HL-60 (cell line): ENCODE data around the gene CDC23.

Experiments
- DNase-seq, 2 experiments: peaks; one replicate each; pipeline ENCODE4 v3.0.0-alpha.2; 2010 to 2020; ENCODE audit warnings: low read depth in 1 of 2, low spot score in 1 of 2
- H3K27ac ChIP-seq: fragments of 250-450 bp; sonication (Bioruptor Pico); replicated peaks from 2 replicates; pipeline ENCODE4 v1.5.1; 2020; ENCODE audit warnings: mild to moderate bottlenecking, moderate library complexity
- H3K27me3 ChIP-seq: fragments of 250-450 bp; sonication (Bioruptor Pico); 2 replicates; pipeline ENCODE4 v1.5.1; 2021; ENCODE audit warnings: mild to moderate bottlenecking, moderate library complexity; ENCODE audit not compliant: insufficient read depth, poor library complexity, severe bottlenecking
- H3K4me3 ChIP-seq: replicated peaks from 2 replicates; pipeline ENCODE4 v1.5.1; 2011; ENCODE audit warnings: mild to moderate bottlenecking, control low read depth, low read length; ENCODE audit not compliant: insufficient read depth
- GABPA ChIP-seq: IDR thresholded peaks from 2 replicates; pipeline ENCODE4 v1.6.1; 2012; ENCODE audit warnings: low read depth
- POLR2AphosphoS5 ChIP-seq: IDR thresholded peaks from 2 replicates; pipeline ENCODE4 v1.6.1; 2012; ENCODE audit warnings: low read depth
- SPI1 ChIP-seq: IDR thresholded peaks from 2 replicates; pipeline ENCODE4 v1.6.1; 2012; ENCODE audit warnings: low read depth, mild to moderate bottlenecking, borderline replicate concordance
- TF ChIP-seq, protein P1 (sequence below): IDR thresholded peaks from one replicate; pipeline ENCODE4 v1.5.1; 2011; ENCODE audit warnings: low read length, control low read depth, inconsistent platforms; ENCODE audit not compliant: insufficient read depth
- TF ChIP-seq, protein P2 (sequence below): IDR thresholded peaks from 2 replicates; pipeline ENCODE4 v1.6.1; 2012; ENCODE audit warnings: low read depth; ENCODE audit not compliant: insufficient replicate concordance

CDC23 gene

DNA sequence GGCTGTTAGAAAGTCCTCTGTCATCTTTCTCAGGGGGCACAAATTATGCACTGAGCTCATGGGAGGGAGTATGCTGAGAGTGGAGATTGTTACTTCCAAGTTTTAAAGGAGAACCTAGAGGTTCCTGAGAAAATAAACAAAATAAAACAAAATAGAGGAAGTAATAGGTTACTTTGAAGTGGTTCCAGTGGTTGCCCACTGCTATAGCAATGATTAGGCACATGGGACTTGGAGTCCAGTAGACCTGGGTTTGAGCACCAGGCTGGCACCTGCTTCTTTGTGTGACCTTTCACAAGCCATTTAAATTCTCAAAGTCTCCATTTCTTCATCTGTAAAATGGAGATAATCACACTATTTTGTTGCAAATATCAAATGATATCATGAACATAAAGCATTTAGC, 13.8 kb upstream of the CDC23 start:
- no peak overlapping the region for H3K27ac ChIP-seq
- TF ChIP-seq POLR2AphosphoS5 (no peak), SPI1 (no peak), GABPA (no peak)
- TF ChIP-seq, protein P1, sequence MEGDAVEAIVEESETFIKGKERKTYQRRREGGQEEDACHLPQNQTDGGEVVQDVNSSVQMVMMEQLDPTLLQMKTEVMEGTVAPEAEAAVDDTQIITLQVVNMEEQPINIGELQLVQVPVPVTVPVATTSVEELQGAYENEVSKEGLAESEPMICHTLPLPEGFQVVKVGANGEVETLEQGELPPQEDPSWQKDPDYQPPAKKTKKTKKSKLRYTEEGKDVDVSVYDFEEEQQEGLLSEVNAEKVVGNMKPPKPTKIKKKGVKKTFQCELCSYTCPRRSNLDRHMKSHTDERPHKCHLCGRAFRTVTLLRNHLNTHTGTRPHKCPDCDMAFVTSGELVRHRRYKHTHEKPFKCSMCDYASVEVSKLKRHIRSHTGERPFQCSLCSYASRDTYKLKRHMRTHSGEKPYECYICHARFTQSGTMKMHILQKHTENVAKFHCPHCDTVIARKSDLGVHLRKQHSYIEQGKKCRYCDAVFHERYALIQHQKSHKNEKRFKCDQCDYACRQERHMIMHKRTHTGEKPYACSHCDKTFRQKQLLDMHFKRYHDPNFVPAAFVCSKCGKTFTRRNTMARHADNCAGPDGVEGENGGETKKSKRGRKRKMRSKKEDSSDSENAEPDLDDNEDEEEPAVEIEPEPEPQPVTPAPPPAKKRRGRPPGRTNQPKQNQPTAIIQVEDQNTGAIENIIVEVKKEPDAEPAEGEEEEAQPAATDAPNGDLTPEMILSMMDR: no peak
- TF ChIP-seq, protein P2, sequence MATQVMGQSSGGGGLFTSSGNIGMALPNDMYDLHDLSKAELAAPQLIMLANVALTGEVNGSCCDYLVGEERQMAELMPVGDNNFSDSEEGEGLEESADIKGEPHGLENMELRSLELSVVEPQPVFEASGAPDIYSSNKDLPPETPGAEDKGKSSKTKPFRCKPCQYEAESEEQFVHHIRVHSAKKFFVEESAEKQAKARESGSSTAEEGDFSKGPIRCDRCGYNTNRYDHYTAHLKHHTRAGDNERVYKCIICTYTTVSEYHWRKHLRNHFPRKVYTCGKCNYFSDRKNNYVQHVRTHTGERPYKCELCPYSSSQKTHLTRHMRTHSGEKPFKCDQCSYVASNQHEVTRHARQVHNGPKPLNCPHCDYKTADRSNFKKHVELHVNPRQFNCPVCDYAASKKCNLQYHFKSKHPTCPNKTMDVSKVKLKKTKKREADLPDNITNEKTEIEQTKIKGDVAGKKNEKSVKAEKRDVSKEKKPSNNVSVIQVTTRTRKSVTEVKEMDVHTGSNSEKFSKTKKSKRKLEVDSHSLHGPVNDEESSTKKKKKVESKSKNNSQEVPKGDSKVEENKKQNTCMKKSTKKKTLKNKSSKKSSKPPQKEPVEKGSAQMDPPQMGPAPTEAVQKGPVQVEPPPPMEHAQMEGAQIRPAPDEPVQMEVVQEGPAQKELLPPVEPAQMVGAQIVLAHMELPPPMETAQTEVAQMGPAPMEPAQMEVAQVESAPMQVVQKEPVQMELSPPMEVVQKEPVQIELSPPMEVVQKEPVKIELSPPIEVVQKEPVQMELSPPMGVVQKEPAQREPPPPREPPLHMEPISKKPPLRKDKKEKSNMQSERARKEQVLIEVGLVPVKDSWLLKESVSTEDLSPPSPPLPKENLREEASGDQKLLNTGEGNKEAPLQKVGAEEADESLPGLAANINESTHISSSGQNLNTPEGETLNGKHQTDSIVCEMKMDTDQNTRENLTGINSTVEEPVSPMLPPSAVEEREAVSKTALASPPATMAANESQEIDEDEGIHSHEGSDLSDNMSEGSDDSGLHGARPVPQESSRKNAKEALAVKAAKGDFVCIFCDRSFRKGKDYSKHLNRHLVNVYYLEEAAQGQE: no peak
- DNase-seq: no peak
- no peak overlapping the region for H3K4me3 ChIP-seq
- no peaks in the 10 kb centered on the region for H3K27me3 ChIP-seq

DNA sequence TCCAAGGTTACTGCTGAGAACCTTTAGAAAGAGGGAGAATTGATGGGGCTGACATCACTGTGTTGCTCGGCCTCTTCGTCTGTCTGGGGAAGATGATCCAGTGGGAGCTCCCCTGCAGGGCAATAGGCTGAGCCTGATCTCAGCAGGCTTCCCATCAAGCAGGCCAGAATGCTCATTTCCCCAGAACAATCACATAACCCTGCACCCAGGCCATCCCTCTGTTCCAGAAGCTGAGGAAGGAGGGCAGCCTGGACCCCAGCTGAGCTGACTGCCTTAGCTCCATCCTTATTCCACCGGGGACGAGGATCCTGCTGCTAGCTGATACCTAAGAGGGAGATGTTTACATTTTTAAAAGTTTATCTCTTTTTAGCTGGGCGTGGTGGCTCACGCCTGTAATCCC, 11.6 kb upstream of the CDC23 start:
- Histone ChIP-seq H3K27ac (no peak overlapping the region), H3K27me3 (no peaks in the 10 kb centered on the region), H3K4me3 (no peak overlapping the region)
- TF ChIP-seq, protein P1: no peak
- TF ChIP-seq, protein P2: no peak
- TF ChIP-seq POLR2AphosphoS5 (no peak), SPI1 (no peak), GABPA (no peak)
- DNase-seq: no peak

DNA sequence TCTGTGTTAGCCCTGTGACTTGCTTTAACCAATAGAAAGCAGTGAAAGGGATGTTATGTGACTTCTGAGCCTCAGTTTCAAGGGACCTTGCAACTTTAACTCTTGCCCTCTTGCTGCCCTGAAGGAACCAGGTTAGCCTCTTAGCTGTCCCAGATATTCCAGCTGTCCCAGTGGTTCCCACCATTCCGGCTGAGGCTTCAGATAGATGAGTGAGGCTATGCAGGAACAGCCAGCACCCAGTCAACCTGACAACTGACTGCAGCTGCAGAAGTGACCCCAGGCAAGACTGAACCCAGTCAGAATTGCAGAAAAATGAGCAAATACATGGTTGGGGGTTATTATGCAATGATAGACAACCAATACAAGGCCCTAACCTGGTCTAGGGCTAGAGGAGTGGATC, 10.4 kb upstream of the CDC23 start:
- H3K27ac ChIP-seq: no peak overlapping the region
- no peak for DNase-seq
- no peaks in the 10 kb centered on the region for H3K27me3 ChIP-seq
- H3K4me3 ChIP-seq: no peak overlapping the region
- TF ChIP-seq, protein P1: no peak
- TF ChIP-seq POLR2AphosphoS5: no peak
- TF ChIP-seq SPI1: no peak
- no peak for TF ChIP-seq GABPA
- TF ChIP-seq, protein P2: no peak
